Measurements from ENCODE around the gene UBE2D3.

DNA sequence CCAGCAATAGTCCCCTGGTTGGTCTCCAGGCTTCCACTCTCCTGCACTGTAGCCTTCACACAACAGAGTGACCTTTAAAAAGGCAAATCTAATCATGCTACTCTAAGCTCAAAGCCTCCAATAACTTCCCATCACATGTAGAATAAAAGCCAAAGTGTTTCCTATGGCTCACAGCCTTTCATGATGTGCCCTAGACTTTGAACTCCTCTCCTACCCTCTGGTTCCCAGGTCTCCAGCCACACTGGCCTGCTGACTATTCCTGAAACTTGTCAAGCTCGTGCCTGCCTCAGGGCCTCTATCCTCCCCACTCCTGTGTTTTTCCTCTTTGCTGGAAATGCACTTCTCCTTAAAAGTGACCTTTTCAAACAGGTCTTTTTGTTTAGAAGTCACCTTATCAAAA is 69.7 kb downstream of the UBE2D3 start:
- TF ChIP-seq POLR2A (IDR thresholded peaks at IDR 0.05) (no peak), POLR2AphosphoS5 (IDR thresholded peaks at IDR 0.05) (no peak)
- TF ChIP-seq, protein P1, sequence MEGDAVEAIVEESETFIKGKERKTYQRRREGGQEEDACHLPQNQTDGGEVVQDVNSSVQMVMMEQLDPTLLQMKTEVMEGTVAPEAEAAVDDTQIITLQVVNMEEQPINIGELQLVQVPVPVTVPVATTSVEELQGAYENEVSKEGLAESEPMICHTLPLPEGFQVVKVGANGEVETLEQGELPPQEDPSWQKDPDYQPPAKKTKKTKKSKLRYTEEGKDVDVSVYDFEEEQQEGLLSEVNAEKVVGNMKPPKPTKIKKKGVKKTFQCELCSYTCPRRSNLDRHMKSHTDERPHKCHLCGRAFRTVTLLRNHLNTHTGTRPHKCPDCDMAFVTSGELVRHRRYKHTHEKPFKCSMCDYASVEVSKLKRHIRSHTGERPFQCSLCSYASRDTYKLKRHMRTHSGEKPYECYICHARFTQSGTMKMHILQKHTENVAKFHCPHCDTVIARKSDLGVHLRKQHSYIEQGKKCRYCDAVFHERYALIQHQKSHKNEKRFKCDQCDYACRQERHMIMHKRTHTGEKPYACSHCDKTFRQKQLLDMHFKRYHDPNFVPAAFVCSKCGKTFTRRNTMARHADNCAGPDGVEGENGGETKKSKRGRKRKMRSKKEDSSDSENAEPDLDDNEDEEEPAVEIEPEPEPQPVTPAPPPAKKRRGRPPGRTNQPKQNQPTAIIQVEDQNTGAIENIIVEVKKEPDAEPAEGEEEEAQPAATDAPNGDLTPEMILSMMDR (IDR thresholded peaks at IDR 0.05), result no peak
